ENCODE results near the gene PLAAT5. TPM values are rescaled to one million over a fixed set of nuclear protein-coding genes. Genes with fewer than 3 reads are reported as not detected.

The PLAAT5 gene
- 0.73 TPM in 1 of 2 replicates, not detected in the other for polyA plus RNA-seq

DNA sequence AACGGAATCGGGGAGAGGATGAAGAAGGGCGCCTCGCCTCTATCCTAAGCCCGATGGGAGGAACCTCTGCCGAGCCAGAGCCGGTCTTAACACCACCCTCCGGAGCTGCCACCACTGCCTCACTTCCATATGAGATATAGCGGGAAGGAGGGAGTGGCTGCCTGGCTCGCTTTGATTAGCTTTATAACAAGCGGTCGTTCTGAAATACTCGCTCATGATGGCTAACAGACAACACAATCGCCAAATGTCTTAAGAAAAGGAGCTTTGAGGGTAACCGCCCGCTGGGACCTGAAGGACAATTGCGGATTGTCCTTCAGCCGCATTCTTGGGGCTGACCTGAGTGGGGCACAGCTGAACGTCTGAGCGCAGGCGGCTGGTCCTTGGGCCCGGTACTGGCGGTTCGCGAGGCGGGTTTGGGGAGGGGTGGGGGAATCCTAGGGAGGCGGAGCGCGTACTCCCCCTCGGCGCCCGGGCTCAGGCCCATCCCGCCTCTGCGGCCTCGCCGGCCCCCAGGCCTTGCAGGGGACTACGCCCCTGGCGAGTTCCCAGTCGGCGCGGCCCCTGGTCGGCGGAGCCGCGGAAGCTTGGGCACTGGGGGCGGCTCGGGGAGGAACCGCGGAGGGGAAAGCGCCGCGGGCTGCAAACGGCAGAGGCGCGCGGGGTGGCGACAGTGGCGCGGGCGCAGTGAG, at the start of gene PLAAT5:
Gene PLAAT5 (minus strand): TSS at position 617 of the 689 bp plus-strand sequence. CDS start 133 bp downstream, at position 484.

GRCh38 chr11:63536669-63537292, 45.8 kb upstream of the PLAAT5 start, which contains the start of gene PLAAT4:
PLAAT4 (plus strand) TSS chr11:63536808; CDS start chr11:63536869, 61 bp downstream.

DNA sequence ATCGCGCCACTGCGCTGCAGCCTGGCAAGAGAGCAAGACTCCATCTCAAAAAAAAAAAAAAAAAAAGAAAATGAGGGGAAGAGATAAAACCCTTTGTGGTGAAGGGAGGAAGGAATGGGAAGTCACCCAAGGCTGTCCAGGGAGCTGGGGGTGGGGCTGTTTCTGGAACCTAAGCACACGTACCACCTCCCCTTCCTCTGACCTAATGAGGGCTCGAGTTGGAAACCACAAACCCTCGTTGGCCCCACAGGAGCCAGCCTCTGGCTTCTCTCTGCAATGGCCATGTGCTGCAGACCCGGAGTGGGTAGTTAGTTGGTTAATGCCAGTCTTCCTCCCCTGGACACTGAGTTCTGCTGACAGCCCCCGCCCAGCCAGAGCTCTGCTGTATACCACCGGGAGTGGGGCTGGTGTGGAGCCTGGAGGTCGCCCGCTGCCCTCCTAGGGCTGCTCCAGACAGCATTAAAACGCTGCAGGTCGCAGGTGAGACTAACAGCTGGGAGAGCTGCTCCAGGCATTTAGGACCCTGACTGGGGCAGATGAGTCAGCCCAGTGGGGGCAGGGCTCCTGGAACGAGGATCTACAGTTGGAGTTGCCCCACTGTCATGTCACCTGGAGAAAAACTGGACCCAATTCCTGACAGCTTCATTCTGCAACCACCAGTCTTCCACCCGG, 15.0 kb upstream of the PLAAT5 start, which contains the start of gene LGALS12:
Gene LGALS12 (plus strand): TSS at position 228 of the 672 bp plus-strand sequence. CDS start 375 bp downstream, at position 603.

Other genes with a start within 250 kb of the PLAAT5 start
- gene SLC22A25, start 247.6 kb downstream of the PLAAT5 start, polyA plus RNA-seq: not detected in 2 replicates
- gene SLC22A9, start 121.4 kb downstream of the PLAAT5 start, polyA plus RNA-seq: not detected in 2 replicates
- not detected in 2 replicates for gene LGALS12, start 14.9 kb upstream of the PLAAT5 start, polyA plus RNA-seq
- gene PLAAT4, start 45.6 kb upstream of the PLAAT5 start, polyA plus RNA-seq: 3.6 and 4.5 TPM in 2 replicates
- not detected in 2 replicates for gene PLAAT2, start 72.2 kb upstream of the PLAAT5 start, polyA plus RNA-seq
- gene PLAAT3, start 123.3 kb upstream of the PLAAT5 start, polyA plus RNA-seq: 6.3 and 13.5 TPM in 2 replicates
- 2.2 and 2.3 TPM in 2 replicates for gene ATL3, start 180.2 kb upstream of the PLAAT5 start, polyA plus RNA-seq
- gene RTN3, start 190.3 kb upstream of the PLAAT5 start, polyA plus RNA-seq: 24.2 and 191 TPM in 2 replicates